Stimulated activated naive B cell treated with anti-CD40 and anti-IgM and Interleukin-4, amounts not matched to agents 10 μg/mL and 1 μg/mL and 100 μg/mL, for 72 hours (primary cell): ENCODE data around the gene KLRC2.
"Not testable (repeated sequence)": the region's sequence is repeated elsewhere in the genome, so short reads cannot be mapped to it uniquely, and the experiment has no call there.

Experiments
- ATAC-seq, 2 donors: fragments of 150-1000 bp; cut with Tn5 transposase; replicated peaks; 2 replicates each; pipeline ENCODE4 v1.10.0; 2021; ENCODE audit warnings: moderate library complexity in 1 of 2
- DNase-seq: peaks from one replicate; pipeline ENCODE4 v3.0.0; 2021
- H3K27ac Mint-ChIP-seq: one replicate; pipeline ENCODE4 v1.8.0; 2022; ENCODE audit warnings: mild to moderate bottlenecking, mixed read lengths
- H3K27me3 Mint-ChIP-seq, 2 donors: one replicate each; pipeline ENCODE4 v1.8.0; 2022; ENCODE audit warnings: mixed read lengths in 2 of 2
- H3K36me3 Mint-ChIP-seq, 2 donors: one replicate each; pipeline ENCODE4 v1.8.0; 2022; ENCODE audit warnings: mixed read lengths in 2 of 2, mild to moderate bottlenecking in 1 of 2
- H3K4me1 Mint-ChIP-seq, 2 donors: one replicate each; pipeline ENCODE4 v1.8.0; 2022; ENCODE audit warnings: mixed read lengths in 2 of 2, mild to moderate bottlenecking in 1 of 2
- H3K4me3 Mint-ChIP-seq, 2 donors: one replicate each; pipeline ENCODE4 v1.8.0; 2022; ENCODE audit warnings: mild to moderate bottlenecking in 2 of 2, mixed read lengths in 2 of 2, moderate library complexity in 1 of 2
- H3K9me3 Mint-ChIP-seq, 2 donors: one replicate each; pipeline ENCODE4 v1.8.0; 2022; ENCODE audit warnings: mixed read lengths in 2 of 2, mild to moderate bottlenecking in 1 of 2

KLRC2 gene

GRCh38 chr12:10435816-10436215, at the start of gene KLRC2:
KLRC2 (minus strand) TSS chr12:10436010; CDS start chr12:10435986, 24 bp downstream.
- DNase-seq, H3K4me3 Mint-ChIP-seq, H3K36me3 Mint-ChIP-seq, H3K4me1 Mint-ChIP-seq, H3K9me3 Mint-ChIP-seq, H3K27me3 Mint-ChIP-seq, H3K27ac Mint-ChIP-seq: not testable (repeated sequence)
- ATAC-seq = peak in 1 of 2 donors; percentile 50

GRCh38 chr12:10481901-10482300, 46.1 kb upstream of the KLRC2 start:
- not testable (repeated sequence) for DNase-seq, H3K27ac Mint-ChIP-seq, H3K9me3 Mint-ChIP-seq, H3K4me3 Mint-ChIP-seq, ATAC-seq, H3K36me3 Mint-ChIP-seq
- Mint-ChIP-seq H3K27me3 (peaks cover 28 to 37% of the 10 kb centered on the region in 2 donors), H3K4me1 (peaks cover 0 to 13% of the 10 kb centered on the region in 2 donors)

GRCh38 chr12:10472808-10473207, 37.0 kb upstream of the KLRC2 start:
- not testable (repeated sequence) for H3K9me3 Mint-ChIP-seq, DNase-seq, H3K27ac Mint-ChIP-seq, H3K4me3 Mint-ChIP-seq, H3K36me3 Mint-ChIP-seq, ATAC-seq
- peaks cover 10 to 15% of the 10 kb centered on the region in 2 donors for H3K4me1 Mint-ChIP-seq
- peaks cover 21 to 22% of the 10 kb centered on the region in 2 donors for H3K27me3 Mint-ChIP-seq

- H3K36me3 Mint-ChIP-seq = no peaks in the 10 kb centered on the region
- H3K27ac Mint-ChIP-seq = peak overlapping the region; percentile 14
- H3K4me1 Mint-ChIP-seq = peaks cover 10 to 15% of the 10 kb centered on the region in 2 donors
- H3K27me3 Mint-ChIP-seq = peaks cover 26 to 34% of the 10 kb centered on the region in 2 donors
- no peak overlapping the region for H3K4me3 Mint-ChIP-seq
- DNase-seq = peak; percentile 37
- peaks cover 3 to 6% of the 10 kb centered on the region in 2 donors for H3K9me3 Mint-ChIP-seq
- peak; percentile 100 for ATAC-seq
Measured at GRCh38 chr12:10469701-10470100, 33.9 kb upstream of the KLRC2 start.

GRCh38 chr12:10466311-10466710, 30.5 kb upstream of the KLRC2 start:
- ATAC-seq (no peak), DNase-seq (no peak)
- H3K27ac Mint-ChIP-seq = no peak overlapping the region
- H3K9me3 Mint-ChIP-seq = peaks cover 0 to 5% of the 10 kb centered on the region in 2 donors
- H3K4me3 Mint-ChIP-seq = no peak overlapping the region
- H3K27me3 Mint-ChIP-seq = peaks cover 52 to 57% of the 10 kb centered on the region in 2 donors
- peaks cover 10 to 19% of the 10 kb centered on the region in 2 donors for H3K4me1 Mint-ChIP-seq
- no peaks in the 10 kb centered on the region for H3K36me3 Mint-ChIP-seq

GRCh38 chr12:10457760-10458159, 21.9 kb upstream of the KLRC2 start:
- H3K36me3 Mint-ChIP-seq = no peaks in the 10 kb centered on the region
- H3K4me3 Mint-ChIP-seq = no peak overlapping the region
- peaks cover 27 to 28% of the 10 kb centered on the region in 2 donors for H3K9me3 Mint-ChIP-seq
- no peak overlapping the region for H3K27ac Mint-ChIP-seq
- H3K27me3 Mint-ChIP-seq = peaks cover 10 to 11% of the 10 kb centered on the region in 2 donors
- peaks cover 0 to 4% of the 10 kb centered on the region in 2 donors for H3K4me1 Mint-ChIP-seq
- DNase-seq (no peak), ATAC-seq (no peak)

GRCh38 chr12:10456856-10457255, 21.0 kb upstream of the KLRC2 start:
- H3K36me3 Mint-ChIP-seq = no peaks in the 10 kb centered on the region
- ATAC-seq = no peak
- no peak overlapping the region for H3K27ac Mint-ChIP-seq
- peaks cover 25 to 28% of the 10 kb centered on the region in 2 donors for H3K9me3 Mint-ChIP-seq
- H3K27me3 Mint-ChIP-seq = peaks cover 3 to 4% of the 10 kb centered on the region in 2 donors
- peaks cover 0 to 3% of the 10 kb centered on the region in 2 donors for H3K4me1 Mint-ChIP-seq
- H3K4me3 Mint-ChIP-seq = no peak overlapping the region
- DNase-seq = no peak

- H3K9me3 Mint-ChIP-seq = peaks cover 23 to 28% of the 10 kb centered on the region in 2 donors
- no peak overlapping the region for H3K27ac Mint-ChIP-seq
- no peaks in the 10 kb centered on the region for H3K36me3 Mint-ChIP-seq
- H3K4me3 Mint-ChIP-seq = no peak overlapping the region
- ATAC-seq = no peak
- no peaks in the 10 kb centered on the region for H3K27me3 Mint-ChIP-seq
- DNase-seq = no peak
- no peaks in the 10 kb centered on the region for H3K4me1 Mint-ChIP-seq
Measured at GRCh38 chr12:10455766-10456165, 20.0 kb upstream of the KLRC2 start.

- DNase-seq = no peak
- peaks cover 21 to 28% of the 10 kb centered on the region in 2 donors for H3K9me3 Mint-ChIP-seq
- no peak overlapping the region for H3K4me3 Mint-ChIP-seq
Measured at GRCh38 chr12:10454531-10454930, 18.7 kb upstream of the KLRC2 start.

GRCh38 chr12:10453156-10453555, 17.3 kb upstream of the KLRC2 start, which contains the start of gene KLRC1:
KLRC1 (minus strand) TSS chr12:10453377; CDS start chr12:10451156, 2,221 bp downstream.
- Mint-ChIP-seq H3K9me3 (peaks cover 18 to 23% of the 10 kb centered on the region in 2 donors), H3K4me3 (no peak within 1 kb of the TSS), H3K27me3 (no peaks in the 10 kb centered on the region), H3K27ac (no peak within 1 kb of the TSS), H3K4me1 (no peaks in the 10 kb centered on the region), H3K36me3 (no peaks in the 10 kb centered on the region)
- no peak for ATAC-seq
- no peak for DNase-seq

More at GRCh38 chr12:10454531-10454930, 18.7 kb upstream of the KLRC2 start:
- no peak overlapping the region for H3K27ac Mint-ChIP-seq
- ATAC-seq = no peak
- H3K27me3 Mint-ChIP-seq = no peaks in the 10 kb centered on the region
- no peaks in the 10 kb centered on the region for H3K4me1 Mint-ChIP-seq
- H3K36me3 Mint-ChIP-seq = no peaks in the 10 kb centered on the region

GRCh38 chr12:10448236-10448635, 12.4 kb upstream of the KLRC2 start:
- Mint-ChIP-seq H3K36me3 (no peaks in the 10 kb centered on the region), H3K4me1 (no peaks in the 10 kb centered on the region), H3K27me3 (no peaks in the 10 kb centered on the region), H3K27ac (no peak overlapping the region), H3K4me3 (no peak overlapping the region), H3K9me3 (no peaks in the 10 kb centered on the region)
- no peak for DNase-seq
- ATAC-seq = no peak

GRCh38 chr12:10446052-10446451, 10.2 kb upstream of the KLRC2 start:
- not testable (repeated sequence) for H3K4me3 Mint-ChIP-seq, H3K4me1 Mint-ChIP-seq, H3K27ac Mint-ChIP-seq, H3K36me3 Mint-ChIP-seq, H3K9me3 Mint-ChIP-seq, ATAC-seq, DNase-seq, H3K27me3 Mint-ChIP-seq

GRCh38 chr12:10441144-10441543, 5.3 kb upstream of the KLRC2 start:
- H3K27me3 Mint-ChIP-seq, H3K27ac Mint-ChIP-seq, H3K36me3 Mint-ChIP-seq, H3K9me3 Mint-ChIP-seq, ATAC-seq, DNase-seq, H3K4me3 Mint-ChIP-seq, H3K4me1 Mint-ChIP-seq: not testable (repeated sequence)

- not testable (repeated sequence) for DNase-seq, ATAC-seq, H3K27me3 Mint-ChIP-seq, H3K4me1 Mint-ChIP-seq, H3K27ac Mint-ChIP-seq, H3K36me3 Mint-ChIP-seq, H3K9me3 Mint-ChIP-seq, H3K4me3 Mint-ChIP-seq
Measured at GRCh38 chr12:10439608-10440274, 3.9 kb upstream of the KLRC2 start.

- H3K27ac Mint-ChIP-seq, H3K36me3 Mint-ChIP-seq, H3K4me1 Mint-ChIP-seq, H3K27me3 Mint-ChIP-seq, H3K4me3 Mint-ChIP-seq, ATAC-seq, H3K9me3 Mint-ChIP-seq, DNase-seq: not testable (repeated sequence)
Measured at GRCh38 chr12:10437601-10438000, 1.8 kb upstream of the KLRC2 start.
